GM12874 (cell line): ENCODE results near the gene LDAH.

Experiments used
- CTCF ChIP-seq: IDR thresholded peaks from 2 replicates; pipeline ENCODE4 v1.5.1; 2011; ENCODE audit warnings: low read depth, mild to moderate bottlenecking, control low read depth, low read length, moderate library complexity; ENCODE audit not compliant: insufficient read depth

LDAH gene

GRCh38 chr2:20646446-20646845 lies 176.5 kb downstream of the LDAH start:
- no peak for TF ChIP-seq CTCF

- TF ChIP-seq CTCF: no peak
These were observed 177.1 kb downstream of the LDAH start for GRCh38 chr2:20645761-20646160.

- no peak for TF ChIP-seq CTCF
These were observed 177.6 kb downstream of the LDAH start for GRCh38 chr2:20645301-20645701.

GRCh38 chr2:20643826-20644225 lies 179.1 kb downstream of the LDAH start:
- TF ChIP-seq CTCF: no peak

- TF ChIP-seq CTCF: no peak
These were observed 179.8 kb downstream of the LDAH start for GRCh38 chr2:20643060-20643459.

- peak; percentile 98 for TF ChIP-seq CTCF
These were observed 180.6 kb downstream of the LDAH start for GRCh38 chr2:20642055-20642971.

GRCh38 chr2:20641123-20641985 lies 181.5 kb downstream of the LDAH start:
- TF ChIP-seq CTCF: no peak
